Myocyte (in vitro differentiated cells): Measurements from ENCODE around the gene TBL1XR1. TPM values are rescaled to one million over a fixed set of nuclear protein-coding genes. Genes with fewer than 3 reads are reported as not detected.
"Not testable (repeated sequence)": the region's sequence is repeated elsewhere in the genome, so short reads cannot be mapped to it uniquely, and the experiment has no call there.

Experiments used
- DNase-seq: peaks from one replicate; pipeline ENCODE4 v3.0.0-alpha.2; 2012; ENCODE audit warnings: low read depth
- total RNA-seq: library from RNA; depleted of rRNA; stranded (reverse); fragments of >200 nt; gene quantifications from 2 replicates; pipeline ENCODE4 v1.2.3, GENCODE V29; 2014

The TBL1XR1 gene
- total RNA-seq, 1 donor from 2014 or later: 167 TPM

- DNase-seq: no peak
Measured at GRCh38 chr3:177208781-177209180, 11.5 kb upstream of the TBL1XR1 start.

DNA sequence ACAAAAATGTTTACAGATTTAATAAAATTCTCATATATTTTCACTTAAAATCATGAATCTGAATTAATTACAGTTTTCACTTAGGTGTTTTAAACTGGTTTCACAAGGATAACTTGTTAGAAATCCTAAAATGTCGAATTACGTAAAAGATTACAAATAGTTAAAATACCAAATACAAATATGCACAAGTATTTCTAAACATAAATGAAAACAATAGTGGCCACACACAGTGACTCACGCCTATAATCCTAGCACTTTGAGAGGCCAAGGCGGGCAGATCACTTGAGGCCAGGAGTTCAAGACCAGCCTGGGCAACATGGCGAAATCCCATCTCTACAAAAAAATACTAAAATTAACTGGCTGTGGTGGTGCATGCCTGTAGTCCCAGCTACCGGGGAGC, 10.9 kb upstream of the TBL1XR1 start:
- no peak for DNase-seq

GRCh38 chr3:177206936-177207335, 9.7 kb upstream of the TBL1XR1 start:
- no peak for DNase-seq

DNA sequence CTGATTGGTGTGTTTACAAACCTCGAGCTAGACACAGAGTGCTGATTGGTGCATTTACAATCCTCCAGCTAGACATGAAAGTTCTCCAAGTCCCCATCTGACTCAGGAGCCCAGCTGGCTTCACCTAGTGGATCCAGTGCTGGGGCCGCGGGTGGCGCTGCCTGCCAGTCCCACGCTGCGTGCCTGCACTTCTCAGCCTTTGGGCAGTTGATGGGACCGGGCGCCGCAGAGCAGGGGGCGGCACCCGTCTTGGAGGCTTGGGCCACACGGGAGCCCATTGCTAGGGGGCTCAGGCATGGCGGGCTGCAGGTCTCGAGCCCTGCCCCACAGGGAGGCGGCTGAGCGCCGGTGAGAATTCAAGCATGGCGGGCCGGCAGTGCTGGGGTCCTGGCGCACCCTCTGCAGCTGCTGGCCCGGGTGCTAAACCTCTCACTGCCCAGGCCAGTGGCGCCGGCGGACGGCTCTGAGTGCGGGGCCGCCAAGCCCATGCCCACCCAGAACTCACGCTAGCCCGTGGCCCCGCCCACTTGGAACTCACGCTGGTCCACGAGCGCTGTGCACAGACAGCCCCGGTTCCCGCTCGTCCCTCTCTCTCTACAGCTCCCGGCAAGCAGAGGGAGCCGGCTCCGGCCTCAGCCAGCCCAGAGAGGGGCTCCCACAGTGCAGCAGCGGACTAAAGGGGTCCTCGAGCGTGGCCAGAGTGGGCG, 6.6 kb upstream of the TBL1XR1 start:
- no peak for DNase-seq

- not testable (repeated sequence) for DNase-seq
Measured at GRCh38 chr3:177203016-177203415, 5.7 kb upstream of the TBL1XR1 start.

DNA sequence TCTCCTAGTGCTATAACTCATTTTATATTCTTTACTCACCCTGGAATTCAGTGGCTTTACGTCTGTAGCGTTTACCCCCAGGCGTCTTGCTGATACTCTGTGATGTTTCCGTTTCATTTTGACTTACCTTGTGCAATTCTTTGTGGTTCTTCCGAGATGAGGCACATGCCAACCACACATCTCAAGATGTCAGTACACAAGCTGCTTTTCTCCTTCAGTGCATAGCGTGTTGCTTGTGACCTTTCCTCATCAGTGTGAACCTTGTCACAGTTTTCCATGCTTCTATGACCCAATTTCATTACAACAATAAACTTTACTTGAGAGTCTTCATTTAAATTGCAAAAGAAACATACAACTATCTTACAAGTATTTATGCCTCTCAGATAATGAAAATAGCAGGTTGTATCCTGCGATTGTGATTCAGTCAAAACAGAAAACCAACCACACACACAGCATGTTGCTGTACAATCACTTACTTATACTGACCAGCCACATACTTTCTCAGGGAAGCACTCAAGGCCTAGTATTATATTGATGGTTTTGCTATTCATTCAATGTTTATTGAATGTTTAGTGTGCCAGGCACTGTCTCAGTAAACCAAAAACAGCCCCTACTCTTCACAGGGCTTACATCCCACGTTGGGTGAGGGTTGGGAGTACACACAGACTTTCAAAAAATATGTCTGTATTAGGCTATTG, 4.6 kb upstream of the TBL1XR1 start:
- DNase-seq: no peak

DNA sequence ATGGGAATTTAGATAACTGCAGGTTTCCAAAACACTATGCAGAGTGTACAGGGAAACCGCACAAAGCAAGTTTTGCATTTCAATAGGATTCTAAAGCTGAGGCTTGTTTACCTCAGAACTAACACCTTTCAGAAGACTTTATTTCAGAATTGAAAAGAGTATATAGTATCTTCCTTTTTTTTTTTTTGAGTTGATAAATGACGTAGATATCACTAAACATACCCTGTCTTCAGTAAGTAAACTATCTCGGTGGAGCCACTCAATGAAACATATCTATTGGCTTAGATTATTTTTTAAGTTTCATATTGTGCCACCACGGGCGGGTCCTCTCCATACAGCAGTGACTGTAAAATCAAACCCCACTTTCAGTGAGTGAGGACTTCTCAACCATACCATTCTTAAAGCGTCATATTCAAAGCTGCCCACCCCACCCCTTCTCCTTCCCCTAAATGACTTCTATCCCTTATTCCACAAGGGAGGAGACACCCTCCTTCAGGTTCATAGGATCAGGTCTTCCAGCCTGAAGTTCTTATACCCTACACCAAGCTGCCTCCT, 2.0 kb upstream of the TBL1XR1 start:
- no peak for DNase-seq

DNA sequence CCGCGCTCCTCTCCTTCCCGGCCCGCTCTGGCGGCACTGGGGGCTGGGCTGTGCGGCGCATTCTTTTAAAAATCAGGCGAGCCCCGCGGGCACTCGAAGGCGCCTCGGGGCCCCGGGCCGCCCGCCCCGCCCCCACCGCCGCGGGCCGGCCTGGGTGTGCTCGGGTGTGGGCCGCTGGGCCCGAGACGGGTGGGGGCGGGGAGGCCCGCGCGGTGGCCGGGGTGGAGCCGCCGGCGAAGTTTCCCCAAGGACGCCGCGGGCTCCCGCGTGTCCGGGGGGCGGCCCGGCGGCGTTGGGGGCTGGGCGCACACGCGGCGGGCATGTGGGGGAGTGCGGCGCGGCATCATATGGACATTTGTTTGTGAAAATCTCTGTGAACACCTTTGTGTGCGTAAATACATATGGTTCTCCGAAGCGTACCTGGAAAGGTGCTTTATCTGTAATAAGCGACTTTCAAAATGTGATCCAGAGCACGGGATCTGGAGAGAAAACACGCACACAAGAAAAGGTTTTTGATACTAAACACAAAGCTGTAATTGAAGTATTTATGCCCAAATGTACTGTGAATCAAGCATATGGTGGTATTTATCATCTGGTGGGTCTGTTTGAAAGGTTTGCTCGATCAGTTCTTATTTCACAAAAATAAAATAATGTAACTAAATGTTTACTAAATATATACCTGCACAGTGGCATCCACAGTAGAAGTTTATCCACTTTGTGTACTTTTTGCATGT, 612 bp upstream of the TBL1XR1 start:
- DNase-seq: peak; percentile 69

- peak; percentile 59 for DNase-seq
Measured at GRCh38 chr3:177196456-177197040, 734 bp downstream of the TBL1XR1 start.

DNA sequence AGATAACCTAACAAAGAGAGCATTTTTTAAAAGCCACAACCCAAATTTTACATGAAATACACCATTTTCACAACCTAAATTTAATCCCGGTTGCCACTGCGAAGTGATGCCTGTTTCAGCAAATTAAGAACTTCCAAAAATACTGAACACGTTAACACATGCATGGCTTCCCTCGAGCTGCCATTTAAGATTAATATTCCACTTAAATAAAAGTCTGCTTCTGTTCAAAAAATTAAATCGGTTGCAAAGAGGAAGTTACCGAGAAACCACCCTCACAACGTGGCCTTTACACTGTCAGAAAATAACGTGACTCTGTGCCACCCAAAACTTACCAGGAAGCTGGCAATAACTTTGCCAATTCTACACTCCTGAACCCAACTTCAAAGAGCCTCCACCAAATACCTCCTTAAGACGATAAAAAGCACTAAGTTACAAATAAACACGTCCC, 1.2 kb downstream of the TBL1XR1 start:
- DNase-seq: peak; percentile 30

DNA sequence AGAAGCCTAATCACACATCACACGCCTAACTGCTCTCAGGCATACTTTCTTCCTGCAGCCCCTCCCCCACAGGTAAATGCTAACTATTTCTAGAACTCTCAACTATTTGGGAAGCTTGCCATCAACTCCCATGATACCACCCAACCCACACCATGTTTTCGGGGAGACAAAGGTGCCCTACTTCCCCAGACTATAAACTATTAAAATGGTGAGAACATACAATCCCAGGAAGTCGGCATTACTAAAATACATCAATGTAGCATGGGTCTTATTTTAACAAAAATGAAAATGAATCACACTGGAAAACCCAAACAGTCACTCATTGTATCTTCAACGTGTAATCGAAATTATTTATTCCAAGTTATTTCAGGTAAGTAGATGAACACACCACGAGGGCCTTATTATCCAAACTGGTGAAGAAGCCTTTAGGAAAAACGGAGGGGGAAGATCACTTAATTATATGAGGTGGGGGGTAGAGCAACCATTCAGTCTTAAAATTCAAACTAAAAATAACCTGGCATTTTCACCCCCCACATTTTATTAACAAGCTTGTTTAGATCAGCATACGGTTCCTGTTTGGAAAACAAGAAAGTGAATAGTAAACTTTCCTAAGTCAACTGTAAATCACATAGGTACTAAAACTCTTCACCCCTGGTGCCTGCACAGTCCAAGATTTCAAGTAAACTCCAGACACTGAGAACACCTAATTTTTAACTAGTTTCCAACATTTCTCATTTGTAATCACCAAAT, 1.9 kb downstream of the TBL1XR1 start:
- peak; percentile 28 for DNase-seq

DNA sequence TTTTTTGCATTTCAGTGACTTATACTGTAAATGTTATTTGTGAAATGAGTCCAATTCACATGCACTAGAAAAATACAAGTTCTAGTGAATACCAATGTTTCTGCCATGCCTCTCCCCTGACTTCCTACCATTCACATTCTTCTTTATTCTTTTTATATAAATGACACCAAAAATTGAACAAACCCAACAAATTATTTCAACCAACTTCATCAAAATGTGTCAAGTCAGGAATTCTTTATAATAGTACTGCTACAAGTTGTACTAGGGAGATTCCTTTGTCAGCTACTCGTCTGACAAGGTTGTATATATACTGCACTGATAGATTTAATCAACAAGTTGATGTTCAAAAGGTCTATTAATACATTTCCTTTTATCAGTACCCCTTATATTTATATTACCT, 3.0 kb downstream of the TBL1XR1 start:
- DNase-seq: no peak

GRCh38 chr3:177193688-177194268, 3.5 kb downstream of the TBL1XR1 start:
- DNase-seq: no peak

DNA sequence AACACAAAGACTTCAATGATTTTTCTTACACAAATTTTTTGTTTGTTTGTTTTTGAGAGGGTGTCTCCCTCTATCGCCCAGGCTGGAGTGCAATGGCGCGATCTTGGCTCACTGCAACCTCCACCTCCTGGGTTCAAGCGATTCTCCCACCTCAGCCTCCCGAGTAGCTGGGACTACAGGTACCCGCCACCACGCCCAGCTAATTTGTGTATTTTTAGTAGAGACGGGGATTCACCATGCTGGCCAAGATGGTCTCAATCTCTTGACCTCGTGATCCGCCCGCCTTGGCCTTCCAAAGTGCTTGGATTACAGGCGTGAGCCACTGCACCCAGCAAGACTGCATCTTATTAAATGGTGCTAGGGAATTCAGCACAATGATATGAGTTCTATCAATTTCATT, 4.0 kb downstream of the TBL1XR1 start:
- DNase-seq: not testable (repeated sequence)

DNA sequence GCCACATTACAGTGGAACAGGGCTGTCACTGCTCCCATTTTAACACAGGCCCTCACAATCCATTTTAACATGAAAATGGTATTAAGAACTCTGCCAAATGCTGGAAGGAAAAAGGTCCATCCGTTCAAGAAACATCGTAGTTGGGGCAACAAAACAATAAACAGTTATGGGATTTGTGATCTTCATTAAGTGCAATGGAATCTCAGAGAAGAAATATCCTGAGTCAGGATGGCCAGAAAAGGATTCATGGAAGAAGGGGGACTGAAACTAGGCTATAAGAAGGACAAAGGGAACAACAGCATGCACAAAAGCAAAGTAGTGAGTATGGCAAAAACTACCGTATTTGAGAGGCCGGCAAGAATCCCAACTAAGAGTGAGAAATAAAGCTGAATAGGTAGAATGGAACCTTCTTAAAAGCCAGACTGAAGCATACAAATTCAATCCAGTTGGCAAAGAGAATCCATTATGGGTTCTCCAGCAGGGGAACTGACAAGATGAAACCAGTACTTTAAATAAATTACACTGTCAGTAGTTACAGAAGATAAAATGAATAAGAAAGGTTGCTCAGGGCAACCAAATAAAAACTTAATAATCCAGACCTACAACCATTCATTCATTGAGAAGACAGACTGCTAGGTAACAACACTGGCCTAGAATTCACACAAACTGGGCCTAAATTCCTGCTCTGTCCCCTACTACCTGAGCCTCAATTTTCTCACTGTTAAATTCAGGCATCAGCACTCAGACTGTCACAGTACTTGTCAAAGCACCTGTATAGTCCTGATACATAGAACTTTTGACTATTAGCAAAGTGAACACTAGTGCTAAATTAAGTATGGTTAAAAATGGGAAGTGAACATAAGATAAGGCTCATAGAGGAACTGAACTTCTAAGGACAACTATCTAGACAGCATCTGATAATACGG, 6.3 kb downstream of the TBL1XR1 start:
- DNase-seq: peak; percentile 35

- DNase-seq: not testable (repeated sequence)
Measured at GRCh38 chr3:177190184-177190583, 7.1 kb downstream of the TBL1XR1 start.

DNA sequence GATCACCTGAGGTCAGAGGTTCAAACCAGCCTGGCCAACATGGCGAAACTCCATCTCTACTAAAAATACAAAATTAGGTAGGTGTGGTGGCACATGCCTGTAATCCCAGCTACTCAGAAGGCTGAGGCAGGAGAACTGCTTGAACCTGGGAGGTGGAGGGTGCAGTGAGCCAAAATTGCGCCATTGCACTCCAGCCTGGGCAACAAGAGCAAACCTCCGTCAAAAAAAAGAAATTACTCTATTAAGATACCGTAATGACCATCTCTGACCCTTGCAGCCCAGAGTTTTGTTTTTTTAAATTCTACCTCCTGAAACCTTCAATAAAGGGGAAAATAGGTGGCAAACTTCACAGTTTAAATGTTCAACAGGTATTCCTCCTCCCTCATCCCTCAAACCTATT, 9.0 kb downstream of the TBL1XR1 start:
- not testable (repeated sequence) for DNase-seq

GRCh38 chr3:177186306-177186705, 11.0 kb downstream of the TBL1XR1 start:
- DNase-seq: no peak

DNA sequence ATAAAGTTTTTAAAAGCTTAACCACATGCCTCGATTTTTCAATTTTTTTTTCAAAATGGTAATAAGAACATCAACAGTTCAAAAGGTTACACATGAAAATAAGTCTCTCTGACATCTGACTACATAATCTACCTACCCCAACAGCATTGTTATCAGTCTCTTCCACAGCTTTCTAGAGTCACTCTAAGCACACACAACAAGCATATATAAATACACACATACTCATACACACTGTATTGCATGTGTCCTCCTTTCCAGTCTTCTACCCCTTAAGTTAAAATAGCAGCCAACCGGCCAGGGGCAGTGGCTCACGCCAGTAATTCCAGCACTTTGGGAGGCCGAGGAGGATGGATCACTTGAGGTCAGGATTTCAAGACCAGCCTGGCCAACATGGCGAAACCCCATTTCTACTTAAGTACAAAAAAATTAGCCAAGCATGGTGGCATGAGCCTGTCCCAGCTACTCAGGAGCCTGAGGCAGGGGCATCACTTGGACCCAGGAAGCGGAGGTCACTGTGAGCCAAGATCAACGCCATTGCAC, 12.2 kb downstream of the TBL1XR1 start:
- peak; percentile 9 for DNase-seq
